DMS 273 (cell line): ENCODE data around the gene TFR2.

Experiments
- DNase-seq: peaks from one replicate; lab custom pipeline; 2025; ENCODE audit not compliant: unreplicated experiment; lab: John Stamatoyannopoulos, UW

The TFR2 gene

GRCh38 chr7:100573691-100574361, 67.5 kb downstream of the TFR2 start, which contains the start of gene SAP25:
TSS of gene SAP25 (minus strand) at chr7:100573900. CDS start at chr7:100573742, 158 bp downstream.
- no peak for DNase-seq

DNA sequence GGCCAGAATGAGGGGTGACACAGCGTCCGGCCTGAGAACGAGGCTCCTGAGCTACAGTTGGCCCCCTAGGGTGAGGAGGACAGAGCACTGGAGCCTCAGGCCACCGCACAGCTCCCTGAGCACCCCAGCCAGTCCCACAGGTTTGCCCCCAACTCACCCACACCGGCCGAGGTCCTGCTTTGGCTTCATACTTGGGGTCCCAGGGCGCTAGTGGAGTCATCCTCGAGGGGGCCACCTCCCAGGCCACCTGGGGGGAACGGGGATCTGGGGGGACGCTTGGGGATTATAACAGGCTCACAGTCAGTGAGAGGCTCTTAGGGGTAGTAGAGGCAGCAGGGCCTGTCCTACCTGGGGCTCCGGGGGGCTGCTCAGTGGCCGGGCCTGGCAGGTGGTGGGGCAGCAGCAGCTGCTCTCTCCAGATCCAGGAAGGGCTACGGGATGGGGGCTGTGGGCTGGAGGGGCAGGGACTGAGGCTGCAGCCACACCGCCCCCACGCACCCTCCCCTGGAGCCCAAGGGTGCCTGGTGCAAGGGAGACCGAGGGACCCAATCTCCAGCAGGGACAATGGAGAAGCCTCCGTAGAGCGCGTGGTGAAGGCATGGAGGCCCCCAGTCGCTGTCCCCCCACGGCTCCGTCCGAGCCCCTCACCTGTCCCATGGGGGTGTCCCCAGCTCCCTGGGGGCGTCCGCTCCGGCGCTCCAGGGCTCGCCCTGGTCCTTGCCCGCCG, 68.2 kb downstream of the TFR2 start:
- DNase-seq = no peak

DNA sequence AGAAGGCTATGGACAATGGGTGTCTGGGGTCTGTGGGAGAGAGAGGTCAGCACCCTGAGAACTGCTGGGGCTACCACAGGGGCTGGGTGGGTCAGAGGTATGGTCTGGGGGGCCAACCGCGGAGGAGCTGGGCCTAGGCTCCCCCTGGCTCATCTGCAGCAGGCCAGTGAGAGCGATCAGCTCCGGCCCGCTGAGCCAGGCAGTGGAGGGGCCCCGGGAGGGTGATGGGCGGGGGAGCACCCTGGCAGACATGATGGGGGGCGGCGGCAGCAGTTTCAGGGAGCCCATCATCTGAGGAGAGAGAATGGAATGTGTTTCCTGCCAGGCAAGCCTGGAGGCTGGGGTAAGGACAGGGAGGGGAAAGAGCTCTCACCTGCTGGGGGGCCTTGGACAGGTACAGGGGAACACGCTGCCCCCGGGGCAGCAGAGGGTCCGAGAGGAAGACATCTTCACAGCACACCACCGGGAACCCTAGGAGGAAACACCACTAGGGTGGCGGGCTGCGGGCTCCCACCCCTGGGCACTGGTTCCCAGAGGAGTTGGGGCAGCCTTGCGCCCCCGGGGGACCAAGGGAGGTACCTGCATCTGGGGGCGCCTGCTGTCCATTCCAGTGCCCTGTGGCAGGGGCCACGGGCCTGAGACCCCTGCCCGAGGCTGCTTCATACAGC, 68.9 kb downstream of the TFR2 start:
- no peak for DNase-seq

DNA sequence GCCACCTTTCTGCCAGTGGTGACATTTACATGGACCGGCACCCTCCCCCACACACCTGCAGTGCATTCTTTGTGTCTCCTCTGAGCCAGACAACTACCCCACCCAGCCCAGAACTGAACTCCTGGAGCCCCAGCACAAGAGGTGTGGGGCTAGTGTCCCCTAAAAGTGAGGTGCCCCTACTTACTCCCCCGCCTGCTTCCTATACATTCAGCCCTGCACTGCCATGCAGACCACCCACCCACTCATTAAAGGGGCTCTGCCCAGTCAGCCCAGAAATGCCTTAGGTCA, 69.6 kb downstream of the TFR2 start:
- DNase-seq = no peak

DNA sequence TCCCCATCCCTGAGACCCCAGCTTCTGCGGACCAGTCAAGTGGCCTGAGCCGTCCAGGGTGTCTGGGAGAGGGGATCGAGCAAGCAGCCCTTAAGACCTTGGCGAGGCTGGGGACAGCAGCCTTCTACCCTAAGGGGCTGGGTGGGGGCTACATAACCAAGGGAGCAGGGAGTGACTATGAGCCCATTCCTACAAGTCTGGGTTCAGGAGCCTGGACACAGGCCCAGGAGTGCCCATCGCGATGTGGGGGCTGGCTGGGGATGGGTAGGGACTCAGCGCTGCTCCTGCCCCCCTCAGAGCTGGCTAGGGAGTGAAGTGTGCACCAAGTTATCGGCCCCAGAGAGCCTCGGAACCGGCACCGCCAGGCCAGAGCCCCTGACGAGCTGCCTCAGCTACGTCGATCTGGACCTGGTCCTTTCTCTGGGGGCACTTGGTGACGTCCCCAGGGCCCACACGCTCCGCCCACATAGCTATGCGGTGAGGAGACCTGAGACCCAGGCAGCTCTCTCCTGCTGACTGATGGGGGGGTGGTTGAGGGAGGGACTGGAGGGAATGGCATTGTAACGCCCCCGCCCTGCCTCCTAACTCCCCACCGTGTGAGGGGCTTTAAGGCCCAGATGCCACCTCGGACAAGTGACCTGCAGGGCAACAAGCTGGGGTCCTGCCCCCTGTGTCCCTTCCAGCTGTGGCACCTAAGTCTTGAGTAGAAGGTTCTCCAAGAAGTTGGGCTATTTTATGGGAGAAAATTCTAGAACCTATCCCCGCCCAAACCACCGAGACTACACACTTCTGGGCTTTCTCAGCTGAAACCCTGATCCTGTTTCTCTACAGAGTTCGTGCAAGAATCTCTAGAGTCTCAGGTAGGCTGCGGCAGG, 70.2 kb downstream of the TFR2 start:
- peak; percentile 63 for DNase-seq
